IMR-90 (cell line): Measurements from ENCODE around the gene DENND6A. TPM values are rescaled to one million over a fixed set of nuclear protein-coding genes. Genes with fewer than 3 reads are reported as not detected.

Source experiments
- ATAC-seq: fragments of 200-7000 bp; cut with Tn5 transposase; 2 replicates; pipeline ENCODE4 v1.9.1; 2020; ENCODE audit warnings: low read depth, mild to moderate bottlenecking, moderate library complexity
- BruUV-seq: library from RNA; stranded (reverse); fragments of 400-500 nt; replicated peaks from 2 replicates; lab custom pipeline; 2021; lab: Mats Ljungman, UMichigan
- CTCF ChIA-PET: fragments of 300-600 bp; formaldehyde crosslinking; extraction: SDS; loops from one replicate; lab custom pipeline; 2021; ENCODE audit warnings: antibody characterized with exemption; lab: Yijun Ruan, JAX
- POLR2A ChIA-PET: fragments of 300-600 bp; sonication (Branson Sonifier 250); formaldehyde crosslinking; loops from one replicate; lab custom pipeline; 2022; ENCODE audit warnings: antibody characterized with exemption; ENCODE audit not compliant: unreplicated experiment; lab: Charles Lee
- DNase-seq: peaks from one replicate; pipeline ENCODE4 v3.0.0; 2013
- H2AFZ ChIP-seq: replicated peaks from 2 replicates; pipeline ENCODE3; 2013; ENCODE audit warnings: low read length, mild to moderate bottlenecking; ENCODE audit not compliant: poor library complexity
- H2AK5ac ChIP-seq: 2 replicates; pipeline ENCODE4 v1.6.1; 2013; ENCODE audit warnings: low read depth, low read length, inconsistent platforms
- H2AK9ac ChIP-seq: replicated peaks from 2 replicates; pipeline ENCODE3; 2013; ENCODE audit warnings: mild to moderate bottlenecking, low read depth, low read length, moderate library complexity; ENCODE audit not compliant: poor library complexity
- H2BK120ac ChIP-seq: 2 replicates; pipeline ENCODE4 v1.6.1; 2013; ENCODE audit warnings: low read depth, low read length, inconsistent platforms
- H2BK15ac ChIP-seq: 3 replicates; pipeline ENCODE4 v1.6.1; 2013; ENCODE audit warnings: low read depth, low read length, inconsistent platforms
- H2BK20ac ChIP-seq: 2 replicates; pipeline ENCODE4 v1.6.1; 2013; ENCODE audit warnings: low read depth, mild to moderate bottlenecking, inconsistent platforms, low read length, moderate library complexity
- H2BK5ac ChIP-seq: 2 replicates; pipeline ENCODE4 v1.6.1; 2013; ENCODE audit warnings: mild to moderate bottlenecking, low read depth, low read length, inconsistent platforms; ENCODE audit not compliant: poor library complexity, severe bottlenecking
- H3K14ac ChIP-seq: replicated peaks from 2 replicates; pipeline ENCODE4 v1.6.1; 2013; ENCODE audit warnings: low read depth, low read length, inconsistent platforms
- H3K18ac ChIP-seq: 2 replicates; pipeline ENCODE4 v1.6.1; 2013; ENCODE audit warnings: low read depth, low read length, control low read depth
- H3K23ac ChIP-seq: 2 replicates; pipeline ENCODE4 v1.6.1; 2013; ENCODE audit warnings: low read depth, low read length, inconsistent platforms
- H3K27ac ChIP-seq: 2 replicates; pipeline ENCODE4 v1.5.1; 2013; ENCODE audit warnings: mild to moderate bottlenecking, control low read depth, low read length; ENCODE audit not compliant: insufficient read depth
- H3K27me3 ChIP-seq: 2 replicates; pipeline ENCODE4 v1.6.1; 2013; ENCODE audit warnings: low read length; ENCODE audit not compliant: control insufficient read depth, insufficient read depth
- H3K36me3 ChIP-seq: 2 replicates; pipeline ENCODE4 v1.6.1; 2013; ENCODE audit warnings: low read length, mixed read lengths; ENCODE audit not compliant: control insufficient read depth, insufficient read depth
- H3K4ac ChIP-seq: 2 replicates; pipeline ENCODE4 v1.6.1; 2013; ENCODE audit warnings: low read depth, low read length, inconsistent platforms
- H3K4me1 ChIP-seq: 2 replicates; pipeline ENCODE4 v1.6.1; 2013; ENCODE audit warnings: low read length, mixed read lengths; ENCODE audit not compliant: control insufficient read depth, insufficient read depth
- H3K4me2 ChIP-seq: 2 replicates; pipeline ENCODE4 v1.6.1; 2013; ENCODE audit warnings: low read depth, mild to moderate bottlenecking, control low read depth, low read length, moderate library complexity
- H3K4me3 ChIP-seq: 2 replicates; pipeline ENCODE4 v1.5.1; 2013; ENCODE audit warnings: low read depth, mild to moderate bottlenecking, control low read depth, low read length, moderate library complexity; ENCODE audit not compliant: insufficient read depth
- H3K56ac ChIP-seq: 2 replicates; pipeline ENCODE4 v1.6.1; 2013; ENCODE audit warnings: low read length, inconsistent platforms; ENCODE audit not compliant: insufficient read depth; ENCODE audit errors: extremely low read depth
- H3K79me1 ChIP-seq, 2 experiments: 2 replicates each; pipeline ENCODE4 v1.6.1; 2013; ENCODE audit warnings: low read length in 2 of 2, inconsistent platforms in 1 of 2, low read depth in 1 of 2
- H3K9ac ChIP-seq: 2 replicates; pipeline ENCODE4 v1.6.1; 2013; ENCODE audit warnings: low read depth, low read length, control low read depth
- H3K9me1 ChIP-seq: 2 replicates; pipeline ENCODE4 v1.6.1; 2013; ENCODE audit warnings: low read length, inconsistent platforms; ENCODE audit not compliant: insufficient read depth
- H3K9me3 ChIP-seq: 2 replicates; pipeline ENCODE4 v1.6.1; 2013; ENCODE audit warnings: low read length; ENCODE audit not compliant: control insufficient read depth, insufficient read depth
- H4K20me1 ChIP-seq: 2 replicates; pipeline ENCODE4 v1.6.1; 2013; ENCODE audit warnings: low read length, inconsistent platforms; ENCODE audit not compliant: insufficient read depth
- H4K5ac ChIP-seq: 2 replicates; pipeline ENCODE4 v1.6.1; 2013; ENCODE audit warnings: mild to moderate bottlenecking, low read depth, low read length, control low read depth
- H4K8ac ChIP-seq, 2 experiments: 2 replicates each; pipeline ENCODE4 v1.6.1; 2013; ENCODE audit warnings: low read depth in 2 of 2, low read length in 2 of 2, control low read depth in 1 of 2, inconsistent platforms in 1 of 2
- H4K91ac ChIP-seq: 2 replicates; pipeline ENCODE4 v1.6.1; 2013; ENCODE audit warnings: low read depth, low read length, inconsistent platforms; ENCODE audit not compliant: insufficient read depth
- ELK1 ChIP-seq: fragments of 150-350 bp; IDR thresholded peaks from 2 replicates; pipeline ENCODE4 v1.6.1; 2016; ENCODE audit warnings: low read depth, mild to moderate bottlenecking, low read length, moderate library complexity, borderline replicate concordance
- SMC3 ChIP-seq: fragments of 150-350 bp; IDR thresholded peaks from 2 replicates; pipeline ENCODE4 v1.6.1; 2016; ENCODE audit warnings: low read depth, mild to moderate bottlenecking, antibody characterized with exemption, low read length, moderate library complexity
- WGBS, 2 experiments: methylation state at CpG; one replicate each; pipeline versions ENCODE4 v1.1.5 to v1.1.7; 2013; ENCODE audit warnings: missing lambda C conversion rate in 2 of 2; ENCODE audit not compliant: insufficient read length in 1 of 2; ENCODE audit errors: extremely low coverage in 2 of 2; 5-methylcytosine and 5-hydroxymethylcytosine counted together
- dilution Hi-C: fragments of 300-500 bp; cut with HindIII; formaldehyde crosslinking; loops from one replicate; pipeline ENCODE4 v1.14.3; 2018; ENCODE audit warnings: low sequenced_read_pairs; ENCODE audit not compliant: unreplicated experiment
- in situ Hi-C: fragments of 300-500 bp; cut with MboI; formaldehyde crosslinking; loops from 3 replicates; pipeline ENCODE4 v1.14.3; 2019; ENCODE audit warnings: low sequenced_read_pairs, inconsistent platforms, mixed read lengths
- intact Hi-C: fragments of 100-400 bp; cut with micrococcal nuclease; formaldehyde crosslinking; loops from 2 replicates; pipeline ENCODE4 v1.10.0; 2022
- polyA plus RNA-seq, 3 experiments: library from polyadenylated mRNA; depleted of rRNA; stranded (reverse); fragments of >200 nt; gene quantifications; 2 replicates each; pipeline ENCODE4 v1.2.3, GENCODE V29; 2012; ENCODE audit warnings: low replicate concordance in 1 of 3
- total RNA-seq: library from RNA; depleted of rRNA; stranded (reverse); fragments of >200 nt; gene quantifications from 2 replicates; pipeline ENCODE4 v1.2.3, GENCODE V29; 2012

DENND6A gene
- total and polyA plus RNA-seq, 2 of the 4 experiments (the other 2 are of a cell fraction) = 3.8 to 9.0 TPM

GRCh38 chr3:57738391-57738790, 45.5 kb upstream of the DENND6A start:
- in situ Hi-C loops = no loop called here
- H3K79me1 ChIP-seq = no peaks in the 10 kb centered on the region
- no peaks in the 10 kb centered on the region; the same call in 1 of the 2 replicates for H3K9me1 ChIP-seq
- no peak overlapping the region for H3K4ac ChIP-seq
- ChIA-PET CTCF (interaction anchor here (1.0 kb wide), 1 partner anchor 9 kb away, joined by 3 read pairs; no protein-coding TSS in a partner anchor), POLR2A (no interaction called here)
- no peak overlapping the region for H2AK9ac ChIP-seq
- H2BK120ac ChIP-seq = no peak overlapping the region
- H2BK15ac ChIP-seq = no peak overlapping the region
- H3K4me3 ChIP-seq = no peak overlapping the region
- H2AFZ ChIP-seq = no peak overlapping the region
- H2BK5ac ChIP-seq = no peak overlapping the region
- no peak overlapping the region for H3K23ac ChIP-seq
- peaks cover 2% of the 10 kb centered on the region; the same call in 1 of the 2 replicates for H3K4me1 ChIP-seq
- no peak overlapping the region for H2AK5ac ChIP-seq
- no peak overlapping the region for H3K56ac ChIP-seq
- DNase-seq (no peak), ATAC-seq (no peak)
- no peaks in the 10 kb centered on the region for H3K36me3 ChIP-seq
- H3K27me3 ChIP-seq = no peaks in the 10 kb centered on the region
- no peak overlapping the region for H2BK20ac ChIP-seq
- no TSS peak for BruUV-seq
- H4K5ac ChIP-seq = no peak overlapping the region
- H3K4me2 ChIP-seq = no peak overlapping the region; the same call in 1 of the 2 replicates
- H3K9ac ChIP-seq = no peak overlapping the region
- 20% methylated on average over 3 of the region's 5 CpGs; no CpG with 5 or more reads in 1 of the 2 experiments for WGBS, 2 experiments
- dilution Hi-C loops = no loop called here
- no peaks in the 10 kb centered on the region for H3K9me3 ChIP-seq
- H4K91ac ChIP-seq = no peak overlapping the region
- intact Hi-C loops = no loop called here
- no peaks in the 10 kb centered on the region for H4K20me1 ChIP-seq
- TF ChIP-seq ELK1 = no peak
- TF ChIP-seq SMC3 = no peak
- no peak overlapping the region for H3K18ac ChIP-seq
- H3K27ac ChIP-seq = no peak overlapping the region
- no peak overlapping the region for H3K14ac ChIP-seq
- H4K8ac ChIP-seq = no peak overlapping the region
